Peyer's patch (tissue), 4 donors: ENCODE data around the gene DNAJC2.
"Not testable (repeated sequence)": the region's sequence is repeated elsewhere in the genome, so short reads cannot be mapped to it uniquely, and the experiment has no call there.

Source experiments
- CTCF ChIP-seq, 6 experiments: fragments of 450-650 bp in 4 of 6; fragments of 200-600 bp in 2 of 6; sonication (generic) in 1 of 6; IDR thresholded peaks; one replicate each; pipeline ENCODE4 v1.5.1; 2017 to 2019; ENCODE audit warnings: antibody characterized with exemption in 6 of 6, mild to moderate bottlenecking in 3 of 6, moderate library complexity in 1 of 6
- POLR2A ChIP-seq, 2 donors: fragments of 450-650 bp; IDR thresholded peaks; one replicate each; pipeline ENCODE4 v1.5.1; 2017; ENCODE audit warnings: antibody characterized with exemption in 2 of 2, mild to moderate bottlenecking in 2 of 2, moderate library complexity in 2 of 2

- not testable (repeated sequence) for TF ChIP-seq CTCF, POLR2A (IDR thresholded peaks at IDR 0.05)
Measured at GRCh38 chr7:103274867-103275266, 69.7 kb downstream of the DNAJC2 start.
